Myometrial cell (primary cell): ENCODE measurements around the gene MC5R. TPM values are rescaled to one million over a fixed set of nuclear protein-coding genes. Genes with fewer than 3 reads are reported as not detected.

Experiments used
- total RNA-seq: library from RNA; depleted of rRNA; stranded (reverse); fragments of >200 nt; gene quantifications from 2 replicates; pipeline ENCODE4 v1.2.3, GENCODE V29; 2015

MC5R gene
- total RNA-seq, result not detected in 2 replicates

GRCh38 chr18:13823707-13824395, at the start of gene MC5R:
TSS of gene MC5R (plus strand) at chr18:13824149. CDS start at chr18:13825766, 1,617 bp downstream.

Other genes starting within 250 kb of the MC5R start
- 5.2 and 12.2 TPM in 2 replicates for gene FAM210A, start 97.6 kb upstream of the MC5R start, total RNA-seq
- gene RNMT, start 97.5 kb upstream of the MC5R start, total RNA-seq, result 12.8 and 13.0 TPM in 2 replicates
- gene MC2R, start 91.4 kb downstream of the MC5R start, total RNA-seq, result not detected in 2 replicates